Bone marrow (tissue), 2 donors: ENCODE results near the gene IL10RA.

Experiments
- DNase-seq, 2 donors: peaks; one replicate each; lab custom pipeline; 2025; lab: John Stamatoyannopoulos, UW

IL10RA gene

DNA sequence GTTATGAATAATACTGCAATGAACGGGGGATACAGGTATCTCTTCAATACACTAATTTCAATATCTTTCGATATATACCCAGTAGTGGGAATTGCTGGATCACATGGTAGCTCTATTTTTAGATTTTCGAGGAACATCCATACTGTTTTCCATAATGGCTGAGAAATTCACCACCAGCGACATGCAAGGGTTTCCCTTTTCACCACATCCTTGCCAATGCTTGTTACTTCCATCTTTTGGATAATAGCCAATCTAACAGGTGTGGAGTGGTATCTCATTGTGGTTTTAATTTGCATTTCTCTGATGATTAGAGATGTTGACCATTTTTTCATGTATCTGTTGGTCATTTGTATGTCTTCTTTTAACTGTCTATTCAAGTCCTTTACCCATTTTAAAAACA, 5.9 kb downstream of the IL10RA start:
- no peak for DNase-seq

DNA sequence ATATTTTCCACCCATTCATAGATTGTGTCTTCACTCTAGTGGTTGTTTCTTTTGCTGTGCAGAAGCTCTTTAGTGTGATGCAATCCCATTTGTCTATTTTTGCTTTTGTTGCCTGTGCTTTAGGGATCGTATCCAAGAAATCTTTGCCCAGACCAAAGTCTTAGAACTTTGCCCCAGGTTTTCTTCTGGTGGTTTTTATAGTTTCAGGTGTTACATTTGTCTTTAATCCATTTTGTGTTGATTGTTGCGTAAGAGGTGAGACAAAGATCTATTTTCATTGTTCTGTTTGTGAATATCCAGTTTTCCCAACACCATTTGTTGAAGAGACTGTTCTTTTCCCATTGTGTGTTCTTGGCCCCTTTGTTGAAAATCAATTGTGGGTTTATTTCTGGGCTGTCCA, 6.4 kb downstream of the IL10RA start:
- DNase-seq, result no peak

DNA sequence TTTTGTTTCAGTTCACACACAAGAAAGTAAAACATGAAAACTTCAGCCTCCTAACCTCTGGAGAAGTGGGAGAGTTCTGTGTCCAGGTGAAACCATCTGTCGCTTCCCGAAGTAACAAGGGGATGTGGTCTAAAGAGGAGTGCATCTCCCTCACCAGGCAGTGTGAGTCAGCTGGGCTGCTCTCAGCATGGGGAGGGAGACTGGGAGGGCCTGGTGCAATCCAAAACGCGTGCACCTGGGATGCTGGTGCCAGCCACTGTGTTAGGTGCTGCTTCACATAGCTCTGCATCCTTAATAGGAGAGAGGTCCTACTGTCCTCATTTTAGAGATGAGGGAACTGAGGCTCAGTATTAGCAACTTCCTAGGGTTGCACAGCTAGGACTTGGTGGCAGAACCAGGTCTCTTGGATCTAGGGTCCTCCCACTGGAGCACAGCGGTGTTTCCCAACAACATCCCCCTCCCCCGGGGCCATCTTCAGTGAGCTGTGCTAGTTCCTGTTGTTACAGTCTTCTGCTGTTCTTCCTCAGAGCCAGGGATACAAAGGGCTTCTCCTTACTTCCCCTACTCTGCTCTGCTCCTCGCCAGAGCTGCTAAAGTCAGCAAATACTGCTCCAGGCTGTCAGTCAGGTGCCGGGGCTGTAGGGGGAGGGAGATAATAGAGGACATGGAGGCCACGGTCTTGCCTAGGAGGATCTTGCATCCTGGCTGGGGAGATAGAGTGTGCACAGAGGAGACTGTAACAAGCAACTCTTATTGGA, 8.0 kb downstream of the IL10RA start:
- DNase-seq, result no peak

DNA sequence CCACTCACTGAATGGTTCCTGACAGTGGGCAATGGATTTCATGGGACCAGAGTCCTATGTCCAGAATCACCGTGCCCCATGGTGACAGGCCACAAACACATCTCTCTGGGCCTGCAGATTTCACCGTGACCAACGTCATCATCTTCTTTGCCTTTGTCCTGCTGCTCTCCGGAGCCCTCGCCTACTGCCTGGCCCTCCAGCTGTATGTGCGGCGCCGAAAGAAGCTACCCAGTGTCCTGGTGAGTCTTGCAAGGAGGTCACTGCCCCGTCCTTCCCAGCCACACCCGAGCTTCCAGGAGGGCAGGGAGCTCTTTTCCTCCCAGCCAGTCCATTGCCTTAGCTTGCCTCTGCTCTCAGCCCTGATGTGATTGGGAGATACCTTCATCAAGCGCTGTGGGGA, 9.3 kb downstream of the IL10RA start:
- DNase-seq, result no peak

DNA sequence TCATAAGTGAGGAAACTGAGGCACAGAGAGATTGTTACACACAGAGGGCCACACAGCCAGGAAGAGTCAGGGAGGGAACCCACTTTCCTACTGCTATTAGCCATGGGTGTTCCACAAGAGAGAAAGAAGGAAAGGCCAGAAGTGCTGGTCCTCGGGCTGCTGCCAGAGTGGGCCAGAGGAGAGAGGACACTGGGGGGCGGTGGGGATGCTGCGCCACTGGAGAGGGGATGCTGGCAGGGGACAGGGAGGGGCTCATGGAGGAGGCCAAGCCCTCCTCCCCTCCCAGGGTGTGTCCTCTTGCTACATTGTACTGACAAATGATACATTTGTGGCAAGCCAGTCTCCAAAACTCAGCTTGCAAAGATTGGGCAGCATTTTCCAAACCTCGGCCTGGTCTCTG, 9.9 kb downstream of the IL10RA start:
- DNase-seq, result no peak

DNA sequence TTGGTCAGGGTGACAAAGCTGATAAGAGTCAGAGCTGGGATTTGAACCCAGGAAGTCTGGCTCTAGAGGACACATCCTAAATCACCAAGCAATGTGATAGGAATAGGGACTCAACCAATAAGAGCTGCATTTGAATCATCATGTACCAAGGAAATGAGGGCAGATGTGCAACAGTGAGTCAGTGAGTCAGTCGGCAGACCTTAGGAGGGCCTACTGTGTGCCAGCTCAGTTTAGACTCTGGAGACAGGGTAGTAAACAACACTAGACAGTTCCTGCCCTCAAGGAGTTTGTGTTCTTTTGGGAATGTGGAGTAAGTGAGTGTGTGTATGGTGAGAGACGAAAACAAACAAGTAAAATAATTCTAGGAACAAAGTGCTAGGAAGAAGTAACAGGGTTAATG, 11.2 kb downstream of the IL10RA start:
- no peak for DNase-seq

DNA sequence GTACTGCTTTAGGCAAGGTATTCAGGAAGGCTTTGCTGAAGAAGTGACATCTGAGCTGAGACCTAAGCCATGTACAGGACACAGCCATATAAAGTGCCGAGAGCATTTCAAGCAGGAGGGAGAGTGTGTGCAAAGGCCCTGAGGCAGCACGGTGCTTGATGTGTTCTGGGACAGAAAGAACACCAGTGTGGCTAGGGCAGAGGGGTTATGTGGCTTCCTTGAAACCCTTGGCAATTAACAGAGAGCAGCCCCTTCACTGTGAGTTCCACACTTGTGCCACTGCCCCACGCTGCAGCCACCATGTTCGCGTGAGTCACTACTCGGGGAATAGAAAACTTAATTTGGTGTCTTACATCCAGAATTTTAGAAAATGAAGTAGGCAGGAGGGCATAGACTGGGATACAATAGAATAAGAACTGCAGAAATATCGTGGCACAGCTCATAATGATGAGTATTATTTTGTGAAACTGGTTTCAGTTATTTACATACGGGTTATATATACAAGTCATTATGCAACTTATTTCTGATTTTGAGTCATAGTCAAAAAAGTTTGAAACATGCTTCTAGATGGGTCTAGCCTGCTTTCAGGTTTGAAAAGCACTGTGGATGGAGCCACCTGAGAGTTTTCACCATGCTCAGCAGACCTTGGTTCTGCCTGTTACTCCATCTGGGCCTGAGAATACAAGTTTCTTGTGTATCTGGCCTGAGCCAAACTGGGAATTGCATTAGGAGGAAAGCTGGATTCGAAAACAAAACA, 11.8 kb downstream of the IL10RA start:
- DNase-seq, result no peak

DNA sequence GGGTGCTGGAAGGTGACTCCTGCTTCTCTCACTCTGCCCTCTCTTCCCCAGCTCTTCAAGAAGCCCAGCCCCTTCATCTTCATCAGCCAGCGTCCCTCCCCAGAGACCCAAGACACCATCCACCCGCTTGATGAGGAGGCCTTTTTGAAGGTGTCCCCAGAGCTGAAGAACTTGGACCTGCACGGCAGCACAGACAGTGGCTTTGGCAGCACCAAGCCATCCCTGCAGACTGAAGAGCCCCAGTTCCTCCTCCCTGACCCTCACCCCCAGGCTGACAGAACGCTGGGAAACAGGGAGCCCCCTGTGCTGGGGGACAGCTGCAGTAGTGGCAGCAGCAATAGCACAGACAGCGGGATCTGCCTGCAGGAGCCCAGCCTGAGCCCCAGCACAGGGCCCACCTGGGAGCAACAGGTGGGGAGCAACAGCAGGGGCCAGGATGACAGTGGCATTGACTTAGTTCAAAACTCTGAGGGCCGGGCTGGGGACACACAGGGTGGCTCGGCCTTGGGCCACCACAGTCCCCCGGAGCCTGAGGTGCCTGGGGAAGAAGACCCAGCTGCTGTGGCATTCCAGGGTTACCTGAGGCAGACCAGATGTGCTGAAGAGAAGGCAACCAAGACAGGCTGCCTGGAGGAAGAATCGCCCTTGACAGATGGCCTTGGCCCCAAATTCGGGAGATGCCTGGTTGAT, 12.6 kb downstream of the IL10RA start:
- no peak for DNase-seq

DNA sequence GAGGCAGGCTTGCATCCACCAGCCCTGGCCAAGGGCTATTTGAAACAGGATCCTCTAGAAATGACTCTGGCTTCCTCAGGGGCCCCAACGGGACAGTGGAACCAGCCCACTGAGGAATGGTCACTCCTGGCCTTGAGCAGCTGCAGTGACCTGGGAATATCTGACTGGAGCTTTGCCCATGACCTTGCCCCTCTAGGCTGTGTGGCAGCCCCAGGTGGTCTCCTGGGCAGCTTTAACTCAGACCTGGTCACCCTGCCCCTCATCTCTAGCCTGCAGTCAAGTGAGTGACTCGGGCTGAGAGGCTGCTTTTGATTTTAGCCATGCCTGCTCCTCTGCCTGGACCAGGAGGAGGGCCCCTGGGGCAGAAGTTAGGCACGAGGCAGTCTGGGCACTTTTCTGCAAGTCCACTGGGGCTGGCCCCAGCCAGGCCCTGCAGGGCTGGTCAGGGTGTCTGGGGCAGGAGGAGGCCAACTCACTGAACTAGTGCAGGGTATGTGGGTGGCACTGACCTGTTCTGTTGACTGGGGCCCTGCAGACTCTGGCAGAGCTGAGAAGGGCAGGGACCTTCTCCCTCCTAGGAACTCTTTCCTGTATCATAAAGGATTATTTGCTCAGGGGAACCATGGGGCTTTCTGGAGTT, 13.3 kb downstream of the IL10RA start:
- no peak for DNase-seq

DNA sequence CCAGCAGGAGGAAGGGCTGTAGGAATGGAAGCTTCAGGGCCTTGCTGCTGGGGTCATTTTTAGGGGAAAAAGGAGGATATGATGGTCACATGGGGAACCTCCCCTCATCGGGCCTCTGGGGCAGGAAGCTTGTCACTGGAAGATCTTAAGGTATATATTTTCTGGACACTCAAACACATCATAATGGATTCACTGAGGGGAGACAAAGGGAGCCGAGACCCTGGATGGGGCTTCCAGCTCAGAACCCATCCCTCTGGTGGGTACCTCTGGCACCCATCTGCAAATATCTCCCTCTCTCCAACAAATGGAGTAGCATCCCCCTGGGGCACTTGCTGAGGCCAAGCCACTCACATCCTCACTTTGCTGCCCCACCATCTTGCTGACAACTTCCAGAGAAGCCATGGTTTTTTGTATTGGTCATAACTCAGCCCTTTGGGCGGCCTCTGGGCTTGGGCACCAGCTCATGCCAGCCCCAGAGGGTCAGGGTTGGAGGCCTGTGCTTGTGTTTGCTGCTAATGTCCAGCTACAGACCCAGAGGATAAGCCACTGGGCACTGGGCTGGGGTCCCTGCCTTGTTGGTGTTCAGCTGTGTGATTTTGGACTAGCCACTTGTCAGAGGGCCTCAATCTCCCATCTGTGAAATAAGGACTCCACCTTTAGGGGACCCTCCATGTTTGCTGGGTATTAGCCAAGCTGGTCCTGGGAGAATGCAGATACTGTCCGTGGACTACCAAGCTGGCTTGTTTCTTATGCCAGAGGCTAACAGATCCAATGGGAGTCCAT, 14.1 kb downstream of the IL10RA start:
- no peak for DNase-seq

DNA sequence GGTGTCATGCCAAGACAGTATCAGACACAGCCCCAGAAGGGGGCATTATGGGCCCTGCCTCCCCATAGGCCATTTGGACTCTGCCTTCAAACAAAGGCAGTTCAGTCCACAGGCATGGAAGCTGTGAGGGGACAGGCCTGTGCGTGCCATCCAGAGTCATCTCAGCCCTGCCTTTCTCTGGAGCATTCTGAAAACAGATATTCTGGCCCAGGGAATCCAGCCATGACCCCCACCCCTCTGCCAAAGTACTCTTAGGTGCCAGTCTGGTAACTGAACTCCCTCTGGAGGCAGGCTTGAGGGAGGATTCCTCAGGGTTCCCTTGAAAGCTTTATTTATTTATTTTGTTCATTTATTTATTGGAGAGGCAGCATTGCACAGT, 14.6 kb downstream of the IL10RA start:
- no peak for DNase-seq

DNA sequence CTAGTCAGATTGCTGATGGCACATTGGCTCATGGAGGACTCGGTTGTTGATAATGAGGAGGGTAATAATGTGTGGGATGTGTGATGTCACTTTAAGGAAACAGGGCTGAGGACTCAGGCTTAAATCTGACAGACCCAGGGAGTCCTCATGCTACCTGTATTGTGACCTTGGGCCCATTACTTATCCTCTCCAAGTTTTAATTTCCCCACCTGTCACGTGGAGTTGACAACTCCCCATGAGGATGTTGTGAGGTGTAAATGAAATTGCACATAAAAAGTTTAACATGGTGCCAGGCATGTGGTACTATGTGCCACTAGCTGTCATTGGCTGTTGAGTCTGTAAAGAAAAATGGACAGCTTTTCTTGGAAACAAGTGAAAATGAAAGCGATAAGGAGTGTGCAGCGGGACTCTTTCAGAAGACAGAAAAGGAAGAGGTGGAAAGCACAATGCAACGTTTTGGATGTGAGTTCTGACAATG, 15.3 kb downstream of the IL10RA start:
- DNase-seq, result peak in 1 of 2 donors; percentile 48

DNA sequence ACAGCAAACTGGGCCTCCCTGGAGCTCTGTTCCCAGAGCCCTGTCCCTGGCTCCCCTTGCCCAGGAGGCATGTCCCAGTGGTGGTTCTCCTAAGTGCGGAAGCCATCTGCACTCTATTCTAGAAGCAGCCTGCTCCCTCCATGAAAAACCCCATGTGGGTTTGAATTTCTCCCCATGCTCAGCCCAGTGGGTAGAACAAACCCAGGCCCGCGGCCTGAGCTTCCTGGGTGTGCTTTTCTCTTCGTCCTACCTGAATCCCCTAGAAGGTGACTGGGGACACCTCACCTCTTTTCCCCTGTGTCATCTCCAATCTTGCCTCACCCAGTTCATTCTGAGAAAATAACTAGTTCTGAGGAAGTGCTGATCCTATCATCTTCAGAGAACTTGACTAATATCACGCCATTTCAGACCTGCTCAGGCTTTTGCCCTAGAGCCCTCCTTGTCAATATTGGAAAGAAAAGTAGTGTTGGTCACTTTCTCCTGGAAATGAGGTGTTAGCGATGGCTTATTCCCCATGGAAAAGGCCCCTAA, 15.9 kb downstream of the IL10RA start:
- DNase-seq, result no peak

DNA sequence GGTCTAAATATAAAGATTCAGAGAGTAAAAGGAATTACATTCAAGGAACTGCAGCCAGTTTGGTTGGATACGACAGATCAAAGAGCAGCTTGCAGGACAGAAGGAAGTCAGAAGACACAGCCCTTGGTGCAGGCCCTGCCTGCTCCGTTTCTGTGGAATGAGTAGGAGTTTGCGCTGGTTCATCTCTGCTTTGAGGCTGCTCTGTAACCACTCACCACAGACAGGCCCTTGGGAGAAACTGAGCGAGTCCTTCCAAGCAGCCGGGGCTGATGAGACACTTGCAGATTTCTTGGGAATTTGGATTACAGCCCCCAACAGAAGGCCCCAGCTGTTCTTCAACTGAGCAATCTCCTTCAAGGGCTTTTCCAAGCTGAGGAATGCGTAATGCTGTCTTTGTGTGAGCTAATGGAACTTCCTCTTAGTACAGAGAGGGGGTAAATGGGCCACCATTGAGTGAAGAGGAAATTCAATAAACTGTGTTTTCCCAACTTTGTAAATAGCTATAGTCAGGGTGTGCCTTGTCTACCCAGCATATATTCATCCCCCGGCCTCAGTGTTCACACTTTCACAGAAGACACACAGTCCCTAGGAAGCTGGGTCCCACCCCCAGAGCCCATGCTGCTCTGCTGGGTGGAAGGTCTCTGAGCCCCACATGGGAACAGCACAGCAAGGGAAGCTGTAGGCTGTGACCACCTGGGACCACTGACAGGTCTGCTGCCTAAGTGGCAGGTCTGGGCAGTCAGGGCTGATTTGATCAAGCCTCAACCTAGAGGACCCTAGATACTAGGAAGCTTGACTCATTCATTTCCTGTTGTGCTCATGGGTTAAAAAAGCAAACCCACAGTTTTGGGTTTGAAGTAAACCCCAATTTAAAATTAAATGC, 16.6 kb downstream of the IL10RA start:
- DNase-seq, result peak; percentile 51 to 76

DNA sequence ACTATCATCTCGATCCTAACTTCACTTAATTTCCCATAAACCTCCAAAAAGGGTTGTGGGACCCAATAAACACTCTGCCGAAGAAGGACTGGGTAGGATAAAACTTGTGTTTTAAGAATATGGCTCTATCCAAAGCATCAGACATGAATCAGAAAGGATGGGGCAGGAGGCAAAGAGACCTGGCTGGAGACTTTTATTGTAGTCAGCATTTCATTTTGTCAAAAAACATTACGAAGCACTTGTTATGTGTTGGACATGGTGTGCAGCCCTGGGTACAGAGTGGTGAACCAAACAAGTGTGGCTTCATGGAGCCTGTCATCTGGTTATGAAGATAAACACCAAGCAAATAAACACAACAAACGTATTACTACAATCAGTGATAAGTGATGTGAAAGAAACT, 17.3 kb downstream of the IL10RA start:
- DNase-seq, result no peak

DNA sequence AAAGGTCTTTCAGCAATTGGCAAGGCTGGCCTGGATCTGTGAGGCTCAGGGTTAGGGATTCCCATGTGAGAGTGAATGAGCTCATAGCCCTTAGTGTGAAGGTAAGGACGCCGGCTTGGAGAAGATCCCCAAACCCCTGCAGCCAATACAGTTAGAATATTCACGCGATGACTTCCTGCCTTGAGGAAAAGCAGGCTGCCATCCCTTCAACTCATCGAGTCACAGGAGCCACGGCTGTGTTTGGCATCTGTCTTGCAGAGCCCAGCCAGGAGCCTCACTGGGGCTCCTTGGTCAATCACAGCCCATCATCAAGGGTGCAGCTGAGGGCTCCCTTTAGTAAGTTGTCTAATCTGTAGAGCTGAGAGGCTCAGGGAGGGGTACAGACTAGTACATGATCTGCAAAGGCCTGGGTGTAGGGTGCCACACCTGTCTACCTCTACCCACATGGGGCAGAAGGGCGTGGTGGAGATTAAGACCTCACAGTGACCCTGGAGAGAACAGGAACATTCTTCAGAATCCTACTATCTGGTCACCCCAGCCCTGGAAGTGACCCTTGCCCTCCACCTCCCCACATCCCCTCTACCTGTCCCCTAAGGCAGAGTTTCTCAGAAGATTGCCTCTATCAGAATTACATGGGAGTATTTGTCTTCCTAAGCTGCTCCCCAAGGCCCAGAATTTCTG, 18.5 kb downstream of the IL10RA start:
- DNase-seq, result no peak

DNA sequence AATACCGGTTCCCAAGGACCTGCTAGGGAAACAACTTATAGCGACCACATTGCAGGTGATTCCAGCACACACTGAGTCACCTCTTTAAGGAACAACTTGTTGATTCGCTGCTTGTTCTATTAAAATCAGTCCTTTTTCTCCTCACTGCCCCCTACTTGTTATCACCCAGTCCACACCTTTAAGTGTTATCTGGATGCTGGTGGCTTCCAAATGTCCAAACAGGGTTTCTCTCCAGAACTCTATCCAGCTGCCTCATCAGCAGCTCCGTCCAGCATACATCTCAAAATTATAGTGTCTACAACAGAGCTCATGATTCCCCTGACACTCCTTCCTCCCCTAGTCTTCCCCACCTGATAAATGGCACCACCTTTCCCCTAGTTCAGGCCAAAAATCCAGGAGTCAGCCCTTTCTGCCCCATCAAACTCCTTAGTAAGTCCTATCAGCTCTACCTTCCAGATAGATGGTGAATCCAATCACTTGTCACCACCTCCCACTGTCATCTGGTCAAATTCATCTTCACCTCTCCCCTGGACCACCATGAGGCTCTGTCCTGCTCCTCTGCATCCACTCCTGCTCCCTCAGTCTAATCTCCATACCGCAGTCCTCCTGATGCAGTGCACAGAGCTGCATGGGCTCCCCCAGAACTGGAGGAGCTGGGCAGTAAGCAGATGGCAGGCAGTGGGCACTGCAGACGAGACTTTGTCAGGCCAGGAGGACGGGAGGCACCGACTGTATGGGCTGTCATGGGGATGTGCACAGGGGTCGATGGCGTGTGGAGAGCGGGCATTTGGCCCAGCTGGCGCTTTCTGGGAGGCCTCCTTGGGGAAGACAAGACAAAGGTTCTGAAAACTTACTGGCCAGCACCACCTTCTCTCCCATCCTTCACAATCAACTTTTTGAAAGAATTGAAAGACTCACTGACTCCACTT, 19.3 kb downstream of the IL10RA start:
- no peak for DNase-seq

DNA sequence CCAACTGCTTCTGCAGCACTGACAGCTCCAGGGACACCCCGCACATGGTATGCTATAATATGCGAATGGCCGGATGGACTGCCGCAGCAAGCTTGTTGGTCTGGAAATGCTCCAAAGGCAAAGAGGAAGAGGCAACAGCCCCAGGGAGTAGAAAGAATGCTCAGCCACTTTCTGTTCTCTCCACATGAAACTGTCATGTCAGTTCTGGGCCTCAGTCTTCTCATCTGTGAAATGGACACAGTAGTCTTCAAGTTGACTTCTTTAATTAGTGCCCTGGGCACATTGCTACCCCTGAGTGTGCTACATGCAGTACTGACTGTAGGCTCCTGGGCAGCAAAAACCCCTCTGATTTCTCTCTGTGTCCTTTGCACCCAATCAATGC, 19.9 kb downstream of the IL10RA start:
- no peak for DNase-seq

DNA sequence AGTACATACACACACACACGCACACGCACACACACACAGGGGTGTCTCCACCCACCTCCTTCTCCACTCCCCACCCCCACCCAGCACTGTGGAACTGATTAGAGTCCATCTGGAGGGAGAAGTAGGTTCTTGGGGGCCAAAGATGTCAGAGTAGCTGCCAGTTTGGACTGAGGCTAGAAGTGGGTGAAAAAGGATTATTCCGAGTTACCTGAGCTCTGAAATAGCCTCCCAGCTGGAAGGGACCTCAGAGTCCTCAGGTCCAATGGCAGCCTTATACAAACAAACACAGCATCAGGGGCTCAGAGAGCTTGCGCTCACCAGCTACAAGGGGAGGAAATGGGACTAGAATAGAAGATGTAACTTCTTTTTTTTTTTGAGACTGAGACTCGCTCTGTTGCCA, 20.8 kb downstream of the IL10RA start:
- DNase-seq, result no peak
